HL-60 (cell line): Measurements from ENCODE around the gene ST6GALNAC2.

Source experiments
- DNase-seq, 2 experiments: peaks; one replicate each; pipeline ENCODE4 v3.0.0-alpha.2; 2010 to 2020; ENCODE audit warnings: low read depth in 1 of 2, low spot score in 1 of 2
- H3K27ac ChIP-seq: fragments of 250-450 bp; sonication (Bioruptor Pico); replicated peaks from 2 replicates; pipeline ENCODE4 v1.5.1; 2020; ENCODE audit warnings: mild to moderate bottlenecking, moderate library complexity
- H3K27me3 ChIP-seq: fragments of 250-450 bp; sonication (Bioruptor Pico); 2 replicates; pipeline ENCODE4 v1.5.1; 2021; ENCODE audit warnings: mild to moderate bottlenecking, moderate library complexity; ENCODE audit not compliant: insufficient read depth, poor library complexity, severe bottlenecking
- H3K4me3 ChIP-seq: replicated peaks from 2 replicates; pipeline ENCODE4 v1.5.1; 2011; ENCODE audit warnings: mild to moderate bottlenecking, control low read depth, low read length; ENCODE audit not compliant: insufficient read depth
- CTCF ChIP-seq: IDR thresholded peaks from one replicate; pipeline ENCODE4 v1.5.1; 2011; ENCODE audit warnings: low read length, control low read depth, inconsistent platforms; ENCODE audit not compliant: insufficient read depth
- GABPA ChIP-seq: IDR thresholded peaks from 2 replicates; pipeline ENCODE4 v1.6.1; 2012; ENCODE audit warnings: low read depth
- POLR2AphosphoS5 ChIP-seq: IDR thresholded peaks from 2 replicates; pipeline ENCODE4 v1.6.1; 2012; ENCODE audit warnings: low read depth
- REST ChIP-seq: IDR thresholded peaks from 2 replicates; pipeline ENCODE4 v1.6.1; 2012; ENCODE audit warnings: low read depth; ENCODE audit not compliant: insufficient replicate concordance
- SPI1 ChIP-seq: IDR thresholded peaks from 2 replicates; pipeline ENCODE4 v1.6.1; 2012; ENCODE audit warnings: low read depth, mild to moderate bottlenecking, borderline replicate concordance

The ST6GALNAC2 gene

GRCh38 chr17:76572201-76572910, 13.3 kb downstream of the ST6GALNAC2 start:
- Histone ChIP-seq H3K4me3 (no peak overlapping the region), H3K27ac (no peak overlapping the region), H3K27me3 (no peaks in the 10 kb centered on the region)
- TF ChIP-seq POLR2AphosphoS5: no peak
- TF ChIP-seq SPI1: no peak
- no peak for TF ChIP-seq REST
- TF ChIP-seq GABPA: no peak
- TF ChIP-seq CTCF: no peak
- no peak for DNase-seq

GRCh38 chr17:76570877-76571471, 14.7 kb downstream of the ST6GALNAC2 start:
- Histone ChIP-seq H3K27ac (no peak overlapping the region), H3K27me3 (no peaks in the 10 kb centered on the region), H3K4me3 (no peak overlapping the region)
- DNase-seq: no peak
- TF ChIP-seq CTCF (no peak), GABPA (no peak)

- TF ChIP-seq POLR2AphosphoS5: no peak
- no peak for TF ChIP-seq GABPA
- no peak for TF ChIP-seq SPI1
- no peak for TF ChIP-seq REST
- TF ChIP-seq CTCF: no peak
- no peak for DNase-seq
- Histone ChIP-seq H3K4me3 (no peak overlapping the region), H3K27ac (no peak overlapping the region), H3K27me3 (no peaks in the 10 kb centered on the region)
Observed at GRCh38 chr17:76570457-76570856, 15.2 kb downstream of the ST6GALNAC2 start.
